IPS-18a (cell line): ENCODE measurements around the gene MARCHF10.
A peak's percentile ranks its signal among the peaks of the same experiment; 100 is the strongest.

ENCODE experiments used
- H3K27ac ChIP-seq: one replicate; pipeline ENCODE4 v1.5.1; 2013; ENCODE audit warnings: low read length
- H3K27me3 ChIP-seq: one replicate; pipeline ENCODE4 v1.6.1; 2013; ENCODE audit warnings: mild to moderate bottlenecking, low read length; ENCODE audit not compliant: control insufficient read depth, insufficient read depth
- H3K36me3 ChIP-seq: one replicate; pipeline ENCODE4 v1.6.1; 2013; ENCODE audit warnings: low read depth, low read length; ENCODE audit not compliant: control insufficient read depth
- H3K4me1 ChIP-seq: one replicate; pipeline ENCODE4 v1.6.1; 2013; ENCODE audit warnings: low read depth, low read length; ENCODE audit not compliant: control insufficient read depth
- H3K4me3 ChIP-seq: one replicate; pipeline ENCODE4 v1.5.1; 2013; ENCODE audit warnings: low read length
- H3K9ac ChIP-seq: one replicate; pipeline ENCODE4 v1.6.1; 2013; ENCODE audit warnings: mild to moderate bottlenecking, low read length, moderate library complexity
- H3K9me3 ChIP-seq: one replicate; pipeline ENCODE4 v1.6.1; 2013; ENCODE audit warnings: low read depth, low read length; ENCODE audit not compliant: control insufficient read depth

MARCHF10 gene

GRCh38 chr17:62818526-62818925, 10.4 kb upstream of the MARCHF10 start:
- peaks cover 13% of the 10 kb centered on the region for H3K4me1 ChIP-seq
- H3K36me3 ChIP-seq: no peaks in the 10 kb centered on the region
- H3K27ac ChIP-seq: no peak overlapping the region
- no peak overlapping the region for H3K9ac ChIP-seq
- no peaks in the 10 kb centered on the region for H3K9me3 ChIP-seq
- H3K27me3 ChIP-seq: no peaks in the 10 kb centered on the region
- H3K4me3 ChIP-seq: no peak overlapping the region

- Histone ChIP-seq H3K4me3 (no peak overlapping the region), H3K9ac (no peak overlapping the region), H3K4me1 (peaks cover 12% of the 10 kb centered on the region), H3K27me3 (no peaks in the 10 kb centered on the region), H3K36me3 (no peaks in the 10 kb centered on the region), H3K27ac (no peak overlapping the region), H3K9me3 (no peaks in the 10 kb centered on the region)
Measured at GRCh38 chr17:62816282-62816839, 8.2 kb upstream of the MARCHF10 start.

- H3K4me1 ChIP-seq: peaks cover 11% of the 10 kb centered on the region
Measured at GRCh38 chr17:62809656-62810055, 1.5 kb upstream of the MARCHF10 start.

GRCh38 chr17:62808576-62808970, 459 bp upstream of the MARCHF10 start:
- Histone ChIP-seq H3K36me3 (no peaks in the 10 kb centered on the region), H3K27me3 (no peaks in the 10 kb centered on the region), H3K4me3 (peak overlapping the region; percentile 62), H3K27ac (no peak overlapping the region), H3K9ac (peak overlapping the region; percentile 34), H3K4me1 (peaks cover 11% of the 10 kb centered on the region), H3K9me3 (no peaks in the 10 kb centered on the region)

More at GRCh38 chr17:62809656-62810055, 1.5 kb upstream of the MARCHF10 start:
- Histone ChIP-seq H3K36me3 (no peaks in the 10 kb centered on the region), H3K4me3 (no peak overlapping the region), H3K9ac (no peak overlapping the region), H3K27me3 (no peaks in the 10 kb centered on the region), H3K27ac (no peak overlapping the region), H3K9me3 (no peaks in the 10 kb centered on the region)

- peaks cover 11% of the 10 kb centered on the region for H3K4me1 ChIP-seq
- H3K27ac ChIP-seq: no peak overlapping the region
- H3K27me3 ChIP-seq: no peaks in the 10 kb centered on the region
- H3K9me3 ChIP-seq: no peaks in the 10 kb centered on the region
- H3K4me3 ChIP-seq: no peak overlapping the region
- H3K36me3 ChIP-seq: no peaks in the 10 kb centered on the region
- no peak overlapping the region for H3K9ac ChIP-seq
Measured at GRCh38 chr17:62805234-62805633, 2.9 kb downstream of the MARCHF10 start.

GRCh38 chr17:62804822-62805221, 3.3 kb downstream of the MARCHF10 start:
- Histone ChIP-seq H3K36me3 (no peaks in the 10 kb centered on the region), H3K9me3 (no peaks in the 10 kb centered on the region), H3K4me3 (no peak overlapping the region), H3K27ac (no peak overlapping the region), H3K27me3 (no peaks in the 10 kb centered on the region), H3K4me1 (peaks cover 11% of the 10 kb centered on the region), H3K9ac (no peak overlapping the region)

GRCh38 chr17:62804025-62804424, 4.1 kb downstream of the MARCHF10 start:
- H3K4me1 ChIP-seq: peaks cover 11% of the 10 kb centered on the region
- H3K4me3 ChIP-seq: no peak overlapping the region
- H3K9ac ChIP-seq: no peak overlapping the region
- H3K27me3 ChIP-seq: no peaks in the 10 kb centered on the region
- H3K36me3 ChIP-seq: no peaks in the 10 kb centered on the region
- no peaks in the 10 kb centered on the region for H3K9me3 ChIP-seq
- H3K27ac ChIP-seq: no peak overlapping the region

- no peaks in the 10 kb centered on the region for H3K9me3 ChIP-seq
- no peaks in the 10 kb centered on the region for H3K27me3 ChIP-seq
- H3K4me3 ChIP-seq: no peak overlapping the region
- no peaks in the 10 kb centered on the region for H3K36me3 ChIP-seq
- peaks cover 8% of the 10 kb centered on the region for H3K4me1 ChIP-seq
- no peak overlapping the region for H3K27ac ChIP-seq
- no peak overlapping the region for H3K9ac ChIP-seq
Measured at GRCh38 chr17:62802561-62803205, 5.4 kb downstream of the MARCHF10 start.

GRCh38 chr17:62801553-62802114, 6.5 kb downstream of the MARCHF10 start:
- no peak overlapping the region for H3K27ac ChIP-seq
- H3K27me3 ChIP-seq: no peaks in the 10 kb centered on the region
- no peak overlapping the region for H3K4me3 ChIP-seq
- H3K9me3 ChIP-seq: no peaks in the 10 kb centered on the region
- H3K9ac ChIP-seq: no peak overlapping the region
- no peaks in the 10 kb centered on the region for H3K36me3 ChIP-seq
- H3K4me1 ChIP-seq: no peaks in the 10 kb centered on the region

GRCh38 chr17:62800585-62800984, 7.5 kb downstream of the MARCHF10 start:
- no peak overlapping the region for H3K9ac ChIP-seq
- H3K4me3 ChIP-seq: no peak overlapping the region
- no peaks in the 10 kb centered on the region for H3K36me3 ChIP-seq
- H3K27me3 ChIP-seq: no peaks in the 10 kb centered on the region
- H3K9me3 ChIP-seq: no peaks in the 10 kb centered on the region
- no peaks in the 10 kb centered on the region for H3K4me1 ChIP-seq
- H3K27ac ChIP-seq: no peak overlapping the region

GRCh38 chr17:62797959-62798358, 10.2 kb downstream of the MARCHF10 start:
- Histone ChIP-seq H3K9ac (no peak overlapping the region), H3K4me3 (no peak overlapping the region), H3K27me3 (no peaks in the 10 kb centered on the region), H3K4me1 (no peaks in the 10 kb centered on the region), H3K9me3 (no peaks in the 10 kb centered on the region), H3K36me3 (no peaks in the 10 kb centered on the region), H3K27ac (no peak overlapping the region)

GRCh38 chr17:62796291-62796690, 11.8 kb downstream of the MARCHF10 start:
- H3K4me3 ChIP-seq: no peak overlapping the region
- H3K4me1 ChIP-seq: no peaks in the 10 kb centered on the region
- H3K9me3 ChIP-seq: no peaks in the 10 kb centered on the region
- no peak overlapping the region for H3K27ac ChIP-seq
- H3K36me3 ChIP-seq: no peaks in the 10 kb centered on the region
- H3K9ac ChIP-seq: no peak overlapping the region
- no peaks in the 10 kb centered on the region for H3K27me3 ChIP-seq
